ENCODE measurements around the gene AKNA. TPM values are rescaled to one million over a fixed set of nuclear protein-coding genes. Genes with fewer than 3 reads are reported as not detected.

The AKNA gene
- total and polyA plus RNA-seq, 2 experiments from 2014 or later = 6.6 to 13.8 TPM

DNA sequence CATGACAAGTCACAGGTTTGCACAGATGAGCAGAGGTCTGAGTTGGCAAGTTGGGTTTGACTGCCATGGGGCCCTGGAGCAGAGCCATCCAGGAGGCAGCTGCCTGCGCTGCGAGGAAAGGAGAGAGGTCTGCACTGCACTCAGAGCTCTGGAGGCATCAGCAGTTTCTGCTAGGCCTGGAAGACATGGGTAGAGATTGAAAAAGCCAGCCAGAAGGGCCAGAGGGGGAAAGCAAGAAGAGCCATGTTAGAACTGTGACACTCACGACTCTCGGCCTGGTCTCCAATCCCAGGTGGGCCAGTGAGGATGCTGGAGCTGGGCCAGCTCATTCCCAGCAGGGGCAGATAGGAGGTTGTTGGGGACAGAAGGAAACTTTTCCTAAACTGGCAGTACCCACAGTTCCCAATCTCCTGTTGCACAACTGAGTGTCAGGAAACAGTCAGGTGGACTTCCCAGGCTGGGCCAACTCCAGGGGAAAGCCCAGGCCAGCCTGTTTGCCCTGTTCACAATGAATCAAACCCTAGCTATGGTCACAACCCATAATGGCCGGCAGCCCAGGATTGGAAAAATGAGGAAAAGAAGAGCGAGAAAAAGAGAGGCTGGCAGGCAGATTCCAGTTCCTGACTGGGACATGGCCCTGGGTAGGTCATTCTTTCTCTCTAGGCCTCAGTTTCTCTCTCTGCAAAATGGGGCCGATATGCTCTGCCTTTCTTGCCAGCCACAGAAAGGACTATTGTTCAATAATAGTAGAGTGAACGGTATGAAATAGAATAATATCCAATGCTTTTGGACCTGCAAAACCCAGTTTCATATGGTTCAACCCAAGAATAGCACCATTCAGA is 72.7 kb downstream of the AKNA start:
- no peak overlapping the region for H2AFZ ChIP-seq
- no peaks in the 10 kb centered on the region for H4K20me1 ChIP-seq (ENCODE audit: insufficient read depth, poor library complexity, severe bottlenecking)
- H3K4me1 ChIP-seq (ENCODE audit: insufficient read depth) = peaks cover 3% of the 10 kb centered on the region
- no peaks in the 10 kb centered on the region for H3K79me2 ChIP-seq
- TF ChIP-seq EZH2 (IDR thresholded peaks at IDR 0.05; ENCODE audit: borderline replicate concordance) (no peak), EZH2phosphoT487 (IDR thresholded peaks at IDR 0.05; ENCODE audit: low read depth, severe bottlenecking, unreplicated experiment) (no peak)
- TF ChIP-seq, protein P1, sequence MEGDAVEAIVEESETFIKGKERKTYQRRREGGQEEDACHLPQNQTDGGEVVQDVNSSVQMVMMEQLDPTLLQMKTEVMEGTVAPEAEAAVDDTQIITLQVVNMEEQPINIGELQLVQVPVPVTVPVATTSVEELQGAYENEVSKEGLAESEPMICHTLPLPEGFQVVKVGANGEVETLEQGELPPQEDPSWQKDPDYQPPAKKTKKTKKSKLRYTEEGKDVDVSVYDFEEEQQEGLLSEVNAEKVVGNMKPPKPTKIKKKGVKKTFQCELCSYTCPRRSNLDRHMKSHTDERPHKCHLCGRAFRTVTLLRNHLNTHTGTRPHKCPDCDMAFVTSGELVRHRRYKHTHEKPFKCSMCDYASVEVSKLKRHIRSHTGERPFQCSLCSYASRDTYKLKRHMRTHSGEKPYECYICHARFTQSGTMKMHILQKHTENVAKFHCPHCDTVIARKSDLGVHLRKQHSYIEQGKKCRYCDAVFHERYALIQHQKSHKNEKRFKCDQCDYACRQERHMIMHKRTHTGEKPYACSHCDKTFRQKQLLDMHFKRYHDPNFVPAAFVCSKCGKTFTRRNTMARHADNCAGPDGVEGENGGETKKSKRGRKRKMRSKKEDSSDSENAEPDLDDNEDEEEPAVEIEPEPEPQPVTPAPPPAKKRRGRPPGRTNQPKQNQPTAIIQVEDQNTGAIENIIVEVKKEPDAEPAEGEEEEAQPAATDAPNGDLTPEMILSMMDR (IDR thresholded peaks at IDR 0.05; ENCODE audit: poor library complexity) = no peak
- 91% methylated on average over 8 of the region's 8 CpGs for WGBS (ENCODE audit: low lambda C conversion rate, missing lambda C conversion rate)
- H3K27ac ChIP-seq = no peak overlapping the region
- no peaks in the 10 kb centered on the region for H3K9me3 ChIP-seq (ENCODE audit: low read depth)
- no peaks in the 10 kb centered on the region for H3K9me2 ChIP-seq (replicated peaks; ENCODE audit: insufficient read depth)
- H3K36me3 ChIP-seq (replicated peaks; ENCODE audit: insufficient read depth, low read depth) = no peaks in the 10 kb centered on the region
- no peaks in the 10 kb centered on the region for H3K27me3 ChIP-seq
- H3K4me2 ChIP-seq = no peak overlapping the region
- no peak for DNase-seq (ENCODE audit: low spot score)
- no peak overlapping the region for H3K4me3 ChIP-seq

DNA sequence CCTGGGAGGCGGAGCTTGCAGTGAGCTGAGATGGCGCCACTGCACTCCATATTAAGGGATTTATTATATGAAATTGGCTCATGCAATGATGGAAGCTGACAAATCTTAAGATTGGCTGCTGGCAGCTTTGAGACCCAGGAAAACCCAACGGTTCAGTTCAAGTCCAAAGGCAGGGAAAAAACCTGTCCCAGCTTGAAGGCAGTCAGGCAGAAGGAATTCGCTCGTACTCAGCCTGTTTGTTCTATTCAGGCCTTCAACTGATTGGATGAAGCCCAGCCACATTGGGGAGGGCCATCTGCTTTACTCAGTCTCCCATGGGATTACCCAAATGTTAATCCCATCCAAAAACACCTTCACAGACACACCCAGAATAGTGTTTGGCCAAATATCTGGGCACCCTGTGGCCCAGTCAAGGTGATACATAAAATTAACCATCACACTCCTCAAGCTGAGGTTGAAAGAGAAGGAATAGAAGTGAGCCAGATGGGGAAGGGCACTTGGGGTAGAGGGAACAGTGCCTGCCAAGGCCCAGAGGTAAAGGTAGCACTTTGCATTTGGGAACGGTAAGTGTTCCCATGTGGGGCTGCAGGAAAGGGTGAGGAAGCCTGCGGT is 73.4 kb downstream of the AKNA start:
- H3K4me1 ChIP-seq (ENCODE audit: insufficient read depth) = peaks cover 3% of the 10 kb centered on the region
- H3K4me3 ChIP-seq = no peak overlapping the region
- no peak for DNase-seq (ENCODE audit: low spot score)
- WGBS (ENCODE audit: low lambda C conversion rate, missing lambda C conversion rate) = 89% methylated on average over 7 of the region's 7 CpGs
- no peaks in the 10 kb centered on the region for H3K79me2 ChIP-seq
- no peaks in the 10 kb centered on the region for H3K27me3 ChIP-seq
- TF ChIP-seq EZH2phosphoT487 (IDR thresholded peaks at IDR 0.05; ENCODE audit: low read depth, severe bottlenecking, unreplicated experiment) = no peak
- TF ChIP-seq, protein P1 (IDR thresholded peaks at IDR 0.05; ENCODE audit: poor library complexity) = no peak
- TF ChIP-seq EZH2 (IDR thresholded peaks at IDR 0.05; ENCODE audit: borderline replicate concordance) = no peak
- H4K20me1 ChIP-seq (ENCODE audit: insufficient read depth, poor library complexity, severe bottlenecking) = no peaks in the 10 kb centered on the region
- H3K4me2 ChIP-seq = no peak overlapping the region
- H3K36me3 ChIP-seq (replicated peaks; ENCODE audit: insufficient read depth, low read depth) = no peaks in the 10 kb centered on the region
- H3K27ac ChIP-seq = no peak overlapping the region
- no peak overlapping the region for H2AFZ ChIP-seq
- H3K9me2 ChIP-seq (replicated peaks; ENCODE audit: insufficient read depth) = no peaks in the 10 kb centered on the region
- H3K9me3 ChIP-seq (ENCODE audit: low read depth) = no peaks in the 10 kb centered on the region

DNA sequence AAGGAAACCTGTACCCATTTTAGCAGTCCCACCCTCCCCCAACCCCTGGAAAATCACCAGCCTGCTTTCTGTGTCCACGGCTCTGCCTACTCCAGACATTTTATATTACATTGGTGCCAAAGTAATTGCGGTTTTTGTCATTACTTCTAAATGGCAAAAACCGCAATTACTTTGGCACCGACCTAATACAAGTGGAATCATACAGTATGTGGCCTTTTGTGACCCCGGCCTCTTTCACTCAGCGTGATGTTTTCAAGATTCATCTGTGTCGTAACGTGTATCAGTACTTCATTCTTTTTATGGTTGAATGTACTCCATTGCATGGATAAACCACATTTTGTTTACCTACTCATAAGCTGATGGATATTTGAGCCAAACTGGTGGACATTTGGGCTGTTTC is 74.6 kb downstream of the AKNA start:
- Histone ChIP-seq H3K36me3 (replicated peaks; ENCODE audit: insufficient read depth, low read depth) (no peaks in the 10 kb centered on the region), H2AFZ (no peak overlapping the region), H3K9me3 (ENCODE audit: low read depth) (no peaks in the 10 kb centered on the region), H3K4me3 (no peak overlapping the region), H3K79me2 (no peaks in the 10 kb centered on the region), H3K27me3 (no peaks in the 10 kb centered on the region), H3K27ac (no peak overlapping the region), H3K4me1 (ENCODE audit: insufficient read depth) (peaks cover 2% of the 10 kb centered on the region), H4K20me1 (ENCODE audit: insufficient read depth, poor library complexity, severe bottlenecking) (no peaks in the 10 kb centered on the region), H3K4me2 (no peak overlapping the region), H3K9me2 (replicated peaks; ENCODE audit: insufficient read depth) (no peaks in the 10 kb centered on the region)
- 92% methylated on average over 8 of the region's 8 CpGs for WGBS (ENCODE audit: low lambda C conversion rate, missing lambda C conversion rate)
- DNase-seq (ENCODE audit: low spot score) = no peak
- TF ChIP-seq EZH2phosphoT487 (IDR thresholded peaks at IDR 0.05; ENCODE audit: low read depth, severe bottlenecking, unreplicated experiment) = no peak
- TF ChIP-seq, protein P1 (IDR thresholded peaks at IDR 0.05; ENCODE audit: poor library complexity) = no peak
- TF ChIP-seq EZH2 (IDR thresholded peaks at IDR 0.05; ENCODE audit: borderline replicate concordance) = no peak

Measured in hepatocyte (in vitro differentiated cells).